LNCaP clone FGC (cell line): ENCODE measurements around the gene IER2.

Experiments
- DNase-seq: peaks from one replicate; pipeline ENCODE4 v3.0.0-alpha.2; 2011; ENCODE audit warnings: low read depth
- H3K4me3 ChIP-seq: 2 replicates; pipeline ENCODE4 v1.5.1; 2011; ENCODE audit warnings: mild to moderate bottlenecking, low read depth, low read length, control low read depth
- TF ChIP-seq, protein P1 (sequence below): IDR thresholded peaks from 2 replicates; pipeline ENCODE4 v1.5.1; 2012; ENCODE audit warnings: mild to moderate bottlenecking; ENCODE audit not compliant: control insufficient read depth, insufficient read depth; ENCODE audit errors: extremely low read depth

The IER2 gene

DNA sequence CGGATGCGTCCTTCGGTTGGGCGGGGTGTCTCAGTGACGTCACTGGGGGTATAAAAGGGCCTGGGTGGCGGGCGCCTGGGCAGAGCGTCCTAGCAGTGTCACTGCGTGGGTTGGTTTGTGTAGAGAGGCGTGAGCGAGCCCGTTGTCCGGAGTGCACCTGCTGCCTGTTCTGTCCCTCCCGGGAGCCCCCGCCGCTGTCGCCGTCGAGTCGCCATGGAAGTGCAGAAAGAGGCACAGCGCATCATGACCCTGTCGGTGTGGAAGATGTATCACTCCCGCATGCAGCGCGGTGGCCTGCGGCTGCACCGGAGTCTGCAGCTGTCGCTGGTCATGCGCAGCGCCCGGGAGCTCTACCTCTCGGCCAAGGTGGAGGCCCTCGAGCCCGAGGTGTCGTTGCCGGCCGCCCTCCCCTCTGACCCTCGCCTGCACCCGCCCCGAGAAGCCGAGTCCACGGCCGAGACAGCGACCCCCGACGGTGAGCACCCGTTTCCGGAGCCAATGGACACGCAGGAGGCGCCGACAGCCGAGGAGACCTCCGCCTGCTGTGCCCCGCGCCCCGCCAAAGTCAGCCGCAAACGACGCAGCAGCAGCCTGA is 2.9 kb downstream of the IER2 start:
- peak; percentile 67 for DNase-seq
- TF ChIP-seq, protein P1, sequence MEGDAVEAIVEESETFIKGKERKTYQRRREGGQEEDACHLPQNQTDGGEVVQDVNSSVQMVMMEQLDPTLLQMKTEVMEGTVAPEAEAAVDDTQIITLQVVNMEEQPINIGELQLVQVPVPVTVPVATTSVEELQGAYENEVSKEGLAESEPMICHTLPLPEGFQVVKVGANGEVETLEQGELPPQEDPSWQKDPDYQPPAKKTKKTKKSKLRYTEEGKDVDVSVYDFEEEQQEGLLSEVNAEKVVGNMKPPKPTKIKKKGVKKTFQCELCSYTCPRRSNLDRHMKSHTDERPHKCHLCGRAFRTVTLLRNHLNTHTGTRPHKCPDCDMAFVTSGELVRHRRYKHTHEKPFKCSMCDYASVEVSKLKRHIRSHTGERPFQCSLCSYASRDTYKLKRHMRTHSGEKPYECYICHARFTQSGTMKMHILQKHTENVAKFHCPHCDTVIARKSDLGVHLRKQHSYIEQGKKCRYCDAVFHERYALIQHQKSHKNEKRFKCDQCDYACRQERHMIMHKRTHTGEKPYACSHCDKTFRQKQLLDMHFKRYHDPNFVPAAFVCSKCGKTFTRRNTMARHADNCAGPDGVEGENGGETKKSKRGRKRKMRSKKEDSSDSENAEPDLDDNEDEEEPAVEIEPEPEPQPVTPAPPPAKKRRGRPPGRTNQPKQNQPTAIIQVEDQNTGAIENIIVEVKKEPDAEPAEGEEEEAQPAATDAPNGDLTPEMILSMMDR = 0 out of 2 replicates have a peak, but pooled peaks have one; percentile 12

DNA sequence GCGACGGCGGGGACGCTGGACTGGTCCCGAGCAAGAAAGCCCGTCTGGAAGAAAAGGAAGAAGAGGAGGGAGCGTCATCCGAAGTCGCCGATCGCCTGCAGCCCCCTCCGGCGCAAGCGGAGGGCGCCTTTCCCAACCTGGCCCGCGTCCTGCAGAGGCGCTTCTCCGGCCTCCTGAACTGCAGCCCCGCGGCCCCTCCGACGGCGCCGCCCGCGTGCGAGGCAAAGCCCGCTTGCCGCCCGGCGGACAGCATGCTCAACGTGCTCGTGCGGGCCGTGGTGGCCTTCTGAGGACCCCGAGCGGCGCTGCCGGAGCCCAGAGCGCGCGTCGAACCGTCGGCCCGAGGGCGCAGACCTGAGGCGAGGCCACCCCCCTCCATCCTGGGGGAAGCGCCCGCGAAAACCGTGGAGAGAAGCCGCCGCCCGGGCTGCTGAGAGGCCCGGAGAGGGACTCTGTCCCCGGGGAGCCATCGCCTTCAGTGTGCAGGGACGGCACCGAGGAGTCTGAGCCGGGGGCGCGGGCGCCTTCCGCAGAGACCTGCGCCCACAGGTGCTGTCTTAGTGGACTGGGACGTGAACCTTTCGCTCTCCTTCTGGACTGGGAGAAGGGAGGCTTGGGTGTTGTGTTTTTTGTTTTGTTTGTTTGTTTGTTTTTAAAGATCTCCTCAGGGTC is 3.5 kb downstream of the IER2 start:
- DNase-seq = no peak
- peak overlapping the region; percentile 84 for H3K4me3 ChIP-seq
- TF ChIP-seq, protein P1 = peak; percentile 27; the same call in 1 of the 2 replicates

More for the DNA sequence above, 2.9 kb downstream of the IER2 start:
- H3K4me3 ChIP-seq = peak overlapping the region; percentile 84

DNA sequence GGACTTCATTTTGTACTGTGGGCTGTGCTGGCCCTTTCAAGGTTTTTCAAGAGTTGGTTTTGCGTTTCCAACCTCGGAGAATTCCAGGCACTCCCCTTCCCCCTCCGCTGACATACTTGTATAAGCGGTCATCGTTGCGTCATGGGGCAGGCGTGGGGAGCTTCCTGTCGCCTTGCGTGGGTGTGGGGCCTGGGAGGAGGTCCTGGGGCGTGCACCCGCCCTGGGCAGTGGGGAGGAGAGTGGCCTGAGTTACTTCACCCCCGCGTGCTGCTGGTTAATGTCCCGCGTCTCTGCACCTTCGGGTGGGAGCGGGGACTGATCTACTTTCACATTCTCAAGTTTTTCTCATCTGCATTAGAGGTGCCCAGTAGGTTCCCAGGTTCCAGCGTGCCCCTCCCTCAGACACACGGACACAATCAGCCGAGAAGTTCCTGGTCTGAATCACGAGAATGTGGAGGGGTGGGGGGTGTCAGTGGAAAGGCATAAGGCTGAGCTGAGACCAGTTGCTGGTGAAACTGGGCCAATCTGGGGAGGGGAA is 4.1 kb downstream of the IER2 start:
- TF ChIP-seq, protein P1 = no peak
- no peak for DNase-seq
- peak overlapping the region; percentile 84 for H3K4me3 ChIP-seq

DNA sequence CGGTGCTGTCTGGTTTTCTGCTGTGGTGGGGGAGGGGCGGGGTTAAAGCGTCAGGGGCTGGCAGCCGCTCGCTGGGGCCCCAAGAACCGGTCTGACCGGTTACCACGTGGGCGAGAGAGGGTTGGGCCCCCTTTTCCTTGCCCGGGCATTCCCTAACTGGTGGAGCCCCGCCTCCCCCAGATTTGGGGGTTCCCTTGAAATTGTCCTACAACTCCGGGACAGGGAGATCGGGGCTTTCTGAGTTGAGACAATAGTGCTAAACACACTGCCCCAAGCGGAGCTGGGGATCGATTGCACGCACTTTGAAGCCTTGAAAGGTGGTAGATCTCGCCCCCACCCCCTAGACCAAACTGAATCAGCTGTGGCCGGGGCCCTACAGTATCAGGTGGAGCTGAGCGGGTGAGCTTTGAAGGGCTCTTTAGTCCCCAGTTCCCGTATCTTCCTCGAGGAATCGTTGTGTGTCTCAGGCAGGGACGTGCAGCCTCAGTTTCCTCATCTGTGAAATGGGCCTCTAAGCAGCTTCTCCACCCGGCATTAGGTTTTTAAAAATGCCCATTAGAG is 4.8 kb downstream of the IER2 start:
- TF ChIP-seq, protein P1 = no peak
- no peak for DNase-seq
- peak overlapping the region; percentile 84 for H3K4me3 ChIP-seq

DNA sequence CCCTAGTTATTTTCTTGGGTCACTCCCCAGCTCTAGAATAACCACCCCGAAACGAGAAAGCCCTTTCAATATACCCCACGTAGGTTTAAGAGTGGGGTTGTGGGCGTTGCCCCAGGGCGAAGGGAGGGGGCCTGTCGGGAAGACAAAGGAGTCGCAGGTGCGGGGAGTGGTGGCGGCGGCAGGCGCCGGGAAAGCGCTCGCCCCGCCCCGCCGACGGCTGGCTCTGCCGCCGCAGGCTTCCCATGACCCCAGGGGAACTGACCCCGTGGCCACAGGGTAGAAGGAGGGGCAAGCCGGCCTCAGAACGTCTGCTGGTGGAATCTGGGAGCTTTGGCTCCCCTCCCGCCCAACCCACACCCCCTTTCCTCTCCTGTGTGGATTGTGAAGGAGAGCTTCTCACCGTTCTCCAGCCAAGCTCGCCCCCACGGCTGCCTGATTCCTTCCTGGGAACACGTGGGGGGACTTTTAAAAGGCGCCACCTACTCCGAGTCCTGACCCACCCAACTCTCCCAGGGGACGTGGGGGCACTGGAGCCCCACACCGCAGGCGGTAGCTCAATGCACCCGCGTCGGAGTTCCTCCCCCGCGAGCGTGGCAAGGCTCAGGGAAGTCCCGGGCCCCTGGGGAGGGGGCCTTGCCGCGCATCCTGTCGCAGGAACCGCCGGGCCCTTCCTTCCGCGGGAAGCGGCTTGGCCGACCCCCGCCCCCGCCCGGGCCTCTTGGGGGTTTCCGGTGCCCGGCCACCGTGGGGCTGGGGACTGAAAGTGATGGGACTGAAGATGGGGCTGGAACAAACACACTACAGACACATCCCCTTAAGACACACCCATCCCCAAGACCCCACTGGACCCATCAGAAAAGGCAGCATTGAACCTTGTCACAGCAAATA is 5.5 kb downstream of the IER2 start:
- no peak overlapping the region for H3K4me3 ChIP-seq
- DNase-seq = no peak
- TF ChIP-seq, protein P1 = no peak

DNA sequence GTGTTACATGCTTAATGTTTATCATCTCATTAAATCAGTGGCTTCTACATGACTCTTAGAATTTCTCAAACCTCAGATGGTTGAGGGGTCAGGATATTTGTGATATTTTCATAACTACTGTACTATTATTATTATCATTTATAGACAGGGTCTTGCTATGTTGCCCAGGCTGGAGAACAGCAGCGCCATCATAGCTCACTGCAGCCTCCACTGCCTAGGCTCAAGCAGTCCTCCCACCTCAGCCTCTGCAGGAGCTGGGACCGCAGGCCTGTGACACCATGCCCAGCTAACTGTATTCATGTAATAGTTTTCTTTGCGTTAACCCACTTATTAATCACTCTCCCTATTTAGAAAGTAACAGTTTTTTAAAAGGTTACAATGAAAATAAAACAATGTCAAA is 9.5 kb downstream of the IER2 start:
- TF ChIP-seq, protein P1 = no peak
- H3K4me3 ChIP-seq = no peak overlapping the region

More for the DNA sequence above, 9.5 kb downstream of the IER2 start:
- no peak for DNase-seq
